NCI-H2029 (cell line): ENCODE measurements around the gene CYP39A1.

Experiments
- DNase-seq: peaks from one replicate; lab custom pipeline; 2025; lab: John Stamatoyannopoulos, UW

Gene CYP39A1

GRCh38 chr6:46590765-46591164, 61.9 kb downstream of the CYP39A1 start:
- DNase-seq, result no peak

DNA sequence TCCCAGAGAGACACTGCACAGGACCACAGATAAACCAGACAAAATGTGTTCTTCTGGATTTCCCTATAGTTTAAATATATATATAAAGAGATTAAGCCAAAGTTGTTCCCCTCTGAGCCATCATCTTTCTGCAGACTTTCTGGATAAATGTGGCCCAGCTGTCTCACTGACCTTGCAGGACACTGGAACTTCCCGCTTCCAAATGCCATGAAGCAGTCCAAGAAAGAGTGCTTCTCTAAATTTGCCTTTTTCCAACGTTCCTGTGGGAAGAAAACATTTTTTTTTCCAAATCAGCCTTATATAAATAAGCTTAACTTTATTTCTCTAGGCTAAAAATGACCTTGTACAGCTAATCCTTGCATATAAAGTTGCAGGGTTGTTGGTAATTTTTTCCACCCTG, 65.7 kb downstream of the CYP39A1 start:
- DNase-seq, result no peak

DNA sequence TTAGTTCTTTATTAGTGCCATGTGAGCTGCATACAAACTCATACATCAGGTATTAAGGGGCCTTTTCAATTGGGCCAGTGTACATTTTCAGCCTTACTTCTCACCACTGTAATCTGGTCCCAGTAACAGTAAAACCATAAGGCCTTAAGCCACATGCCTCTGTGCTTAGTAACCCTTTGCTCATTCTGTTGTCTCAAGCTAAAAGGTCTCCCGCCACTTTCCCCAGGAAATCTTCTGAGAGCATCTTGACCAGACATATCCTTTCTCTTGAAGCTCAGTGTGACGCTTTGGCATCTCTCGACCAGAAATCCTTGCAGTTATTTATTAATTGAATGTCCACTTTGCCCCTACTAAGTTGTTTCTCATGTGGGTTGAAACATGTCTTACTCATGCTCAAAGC, 68.0 kb downstream of the CYP39A1 start:
- no peak for DNase-seq

GRCh38 chr6:46583721-46584120, 68.9 kb downstream of the CYP39A1 start:
- no peak for DNase-seq

GRCh38 chr6:46583081-46583480, 69.5 kb downstream of the CYP39A1 start:
- no peak for DNase-seq

DNA sequence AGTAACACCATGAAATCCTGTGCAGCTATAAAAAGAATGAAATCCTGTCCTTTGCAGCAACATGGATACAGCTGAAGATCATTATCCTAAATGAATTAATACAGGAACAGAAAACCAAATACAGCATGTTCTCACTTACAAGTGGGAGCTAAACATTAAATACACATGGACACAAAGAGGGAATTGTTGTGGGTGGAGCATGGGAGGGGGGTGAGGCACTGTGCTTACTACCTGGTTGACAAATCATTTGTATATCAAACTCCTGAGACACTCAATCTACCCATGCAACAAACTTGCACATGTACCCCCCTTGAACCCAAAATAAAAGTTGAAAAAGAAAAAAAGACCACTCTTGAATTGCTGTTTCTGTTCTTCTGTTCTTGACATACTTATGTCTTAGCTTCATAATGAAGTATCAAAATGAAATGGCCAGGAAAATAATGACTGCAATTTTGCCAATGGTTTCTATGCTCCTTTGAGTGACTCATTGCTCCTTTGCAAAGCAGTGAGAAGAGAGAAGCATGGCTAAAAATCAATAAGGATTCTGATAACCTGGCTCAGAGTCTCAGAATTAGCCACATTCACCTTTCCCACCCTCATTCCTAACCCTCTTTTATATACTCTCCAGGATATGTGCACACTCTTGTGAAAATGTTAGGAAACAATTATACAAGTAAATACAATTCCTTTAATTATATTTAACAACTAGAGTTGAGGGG, 71.0 kb downstream of the CYP39A1 start:
- DNase-seq, result no peak

DNA sequence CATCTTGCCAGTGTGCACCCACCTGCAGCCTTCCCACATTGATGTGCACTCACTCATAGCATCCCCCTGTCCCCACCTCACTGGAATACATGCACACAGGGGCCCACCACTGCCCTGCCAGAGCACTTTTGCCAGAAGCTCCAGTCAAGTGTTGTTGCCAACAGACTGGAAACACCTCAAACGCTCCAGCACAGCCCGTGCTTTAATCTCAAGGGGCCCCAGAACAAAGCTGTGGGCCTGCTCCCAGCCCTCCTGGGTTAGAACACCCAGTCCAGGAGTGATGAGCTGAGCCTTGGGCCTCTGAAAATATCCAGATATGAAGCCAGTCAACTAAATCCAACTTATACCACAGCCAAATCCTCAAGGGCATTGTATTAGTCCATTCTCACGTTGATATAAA, 77.1 kb downstream of the CYP39A1 start:
- DNase-seq, result no peak

- no peak for DNase-seq
Measured at GRCh38 chr6:46573140-46573539, 79.5 kb downstream of the CYP39A1 start.

GRCh38 chr6:46565531-46565930, 87.1 kb downstream of the CYP39A1 start:
- no peak for DNase-seq

DNA sequence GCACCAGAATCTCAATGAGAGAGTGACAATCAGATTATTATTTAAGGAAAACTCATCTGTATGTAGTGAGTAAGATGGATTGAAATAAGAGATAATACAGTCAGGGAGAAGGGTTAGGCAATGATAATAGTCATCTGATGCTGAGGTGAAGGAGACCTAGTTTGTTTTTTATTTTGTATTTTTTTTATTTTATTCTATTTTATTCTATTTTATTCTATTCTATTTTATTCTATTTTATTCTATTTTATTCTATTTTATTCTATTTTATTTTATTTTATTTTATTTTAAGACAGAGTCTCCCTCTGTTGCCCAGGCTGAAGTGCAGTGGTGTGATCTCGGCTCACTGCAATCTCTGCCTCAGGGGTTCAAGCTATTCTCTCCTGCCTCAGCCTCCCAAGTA, 88.7 kb downstream of the CYP39A1 start:
- DNase-seq, result no peak

DNA sequence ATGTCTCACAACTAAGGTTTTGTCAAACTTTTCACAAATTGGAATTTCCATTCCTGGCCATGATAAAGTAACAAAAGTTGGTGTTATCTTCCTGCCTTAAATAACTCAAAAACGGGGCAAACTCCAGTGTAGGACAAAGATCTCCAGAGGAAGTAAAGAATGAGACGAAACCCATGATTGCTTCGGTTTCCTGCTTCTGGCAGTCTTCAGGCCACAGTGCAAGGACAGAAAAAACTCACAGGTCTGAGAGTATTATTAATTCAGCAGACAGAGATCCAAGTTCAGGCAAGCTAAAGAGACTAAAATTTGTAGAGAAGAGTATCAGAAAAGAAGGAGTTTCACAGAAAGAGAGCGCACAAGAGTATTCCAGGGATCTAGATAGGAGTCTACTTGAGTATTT, 96.6 kb downstream of the CYP39A1 start:
- DNase-seq, result no peak

GRCh38 chr6:46555129-46555528, 97.5 kb downstream of the CYP39A1 start:
- no peak for DNase-seq

- DNase-seq, result no peak
Measured at GRCh38 chr6:46549155-46549554, 103.5 kb downstream of the CYP39A1 start.

DNA sequence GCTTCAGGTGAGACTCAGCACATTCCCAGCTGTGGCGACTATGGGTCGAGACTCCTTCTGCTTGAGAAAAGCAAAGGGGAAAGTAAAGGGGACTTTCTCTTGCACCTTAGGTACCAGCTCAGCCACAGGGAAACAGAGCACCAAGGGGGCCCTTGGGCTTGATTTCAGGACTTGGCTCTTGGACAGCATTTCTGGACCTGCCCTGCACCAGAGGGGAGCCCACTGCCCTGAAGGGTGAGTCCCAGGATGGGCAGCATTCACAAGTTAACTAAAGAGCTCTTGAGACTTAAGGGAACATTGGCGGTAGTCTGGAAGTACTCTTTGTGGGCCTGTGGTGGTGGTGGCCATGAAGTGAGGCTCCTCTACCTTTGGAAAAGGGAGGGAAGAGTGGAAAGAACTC, 111.1 kb downstream of the CYP39A1 start:
- DNase-seq, result no peak

DNA sequence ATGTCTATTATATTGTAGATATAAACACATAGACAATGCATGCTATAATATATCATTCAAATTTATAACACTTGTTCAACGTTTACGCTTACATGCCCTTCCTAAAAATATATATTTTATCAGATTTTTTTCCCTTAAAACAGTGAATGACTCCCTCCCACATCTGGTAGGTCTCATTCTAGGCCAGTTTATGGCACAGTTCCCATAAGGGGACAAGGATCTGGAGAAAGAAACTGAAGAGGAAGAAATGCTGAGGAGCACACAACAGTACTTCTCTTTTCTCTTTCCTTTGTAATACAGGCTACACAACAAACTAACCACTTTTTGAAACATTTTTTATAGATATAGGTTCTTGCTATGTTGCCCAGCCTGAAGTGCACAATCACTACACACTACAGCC, 112.8 kb downstream of the CYP39A1 start:
- no peak for DNase-seq

- no peak for DNase-seq
Measured at GRCh38 chr6:46538800-46539480, 113.7 kb downstream of the CYP39A1 start.

DNA sequence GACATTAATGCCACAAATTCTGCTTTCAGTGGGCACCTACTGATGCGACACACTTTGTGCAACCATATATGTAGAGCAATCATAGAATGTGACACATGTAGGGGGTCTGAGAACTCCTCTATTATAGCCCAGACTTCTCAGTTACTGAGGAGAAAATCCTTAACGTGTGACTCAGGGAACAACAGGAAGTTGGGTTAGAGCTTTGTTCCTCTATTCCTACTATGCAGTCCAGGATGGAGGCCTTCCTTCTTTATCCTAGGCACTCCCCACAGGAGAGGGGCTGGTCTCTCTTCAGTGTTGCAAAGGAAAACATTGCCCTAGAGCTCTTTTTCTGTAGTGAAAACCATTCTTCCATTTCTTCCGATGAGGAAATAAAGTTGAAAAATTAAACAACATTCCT, 121.7 kb downstream of the CYP39A1 start:
- DNase-seq, result no peak

DNA sequence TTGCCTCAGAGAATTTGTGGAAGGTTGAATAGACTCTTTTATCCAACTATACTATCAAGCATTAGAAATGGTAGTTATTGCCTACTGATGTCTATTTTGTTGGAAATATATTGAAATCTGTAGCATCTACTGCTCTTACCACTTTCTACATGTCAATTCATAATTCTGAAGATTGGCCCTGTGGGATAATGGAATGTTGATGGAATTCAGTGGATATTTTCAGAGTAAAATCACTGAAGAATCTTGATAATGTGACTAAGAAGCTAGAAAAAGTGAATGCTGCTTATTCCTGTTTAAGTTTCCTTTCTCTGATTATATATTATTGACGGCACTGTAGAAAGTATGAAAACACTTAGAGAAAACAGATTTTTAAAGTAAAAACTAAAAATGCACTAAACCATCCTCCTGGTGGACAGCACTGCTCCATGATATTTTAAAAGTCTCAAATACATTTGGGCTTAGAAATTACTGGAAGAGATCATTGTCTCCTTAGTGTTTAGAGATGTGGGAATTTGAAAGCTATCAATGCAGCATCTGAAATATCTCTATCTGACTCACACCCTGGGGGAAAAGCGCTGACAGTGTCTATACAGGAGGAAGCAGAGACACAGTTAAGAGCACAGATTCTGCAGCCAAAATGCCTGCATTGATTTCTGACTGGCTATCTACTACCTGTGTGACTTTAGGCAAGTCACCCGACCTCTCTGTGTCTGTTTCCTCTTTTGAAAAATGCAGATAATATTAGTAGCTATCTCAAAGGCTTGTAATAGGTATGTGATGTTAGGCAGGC, 123.5 kb downstream of the CYP39A1 start:
- DNase-seq, result no peak

DNA sequence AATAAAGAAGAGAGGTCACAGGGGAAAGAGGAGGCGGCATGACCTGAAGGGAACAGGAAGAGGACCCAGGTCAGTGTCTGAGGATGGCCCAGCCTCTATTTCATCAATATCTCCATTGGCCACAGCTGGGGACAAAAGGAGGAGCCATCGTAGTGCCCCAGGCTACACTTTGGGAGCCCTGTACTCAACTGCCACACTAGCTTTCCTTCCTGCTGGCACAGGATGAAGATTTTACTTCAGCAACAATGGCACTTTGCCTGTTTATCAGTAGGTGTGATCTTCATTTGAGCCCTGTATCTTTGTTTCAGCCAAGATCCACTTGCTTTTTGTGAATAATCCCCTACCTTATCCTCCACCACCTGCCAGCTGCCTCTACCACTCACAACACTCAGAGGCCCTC, 126.0 kb downstream of the CYP39A1 start:
- no peak for DNase-seq

DNA sequence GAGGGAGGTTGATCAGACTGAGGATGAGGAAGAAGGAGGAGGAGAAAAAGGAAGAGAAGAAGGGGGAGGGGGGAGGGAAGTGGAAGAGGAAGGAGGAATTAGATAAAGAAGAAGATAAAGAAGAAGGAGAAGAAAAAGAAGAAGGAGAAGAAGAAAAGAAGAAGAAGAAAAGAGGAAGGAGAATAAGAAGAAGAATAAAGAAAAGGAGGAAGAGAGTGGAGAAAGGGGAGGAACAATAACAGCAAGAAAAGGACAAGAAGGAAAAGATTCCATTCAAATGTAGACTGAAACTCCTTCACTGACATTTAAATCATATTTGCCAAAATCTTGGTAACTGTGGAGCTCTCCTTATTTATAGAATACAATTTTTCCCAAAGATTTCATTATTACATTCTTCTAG, 127.0 kb downstream of the CYP39A1 start:
- no peak for DNase-seq

GRCh38 chr6:46521464-46521971, 131.1 kb downstream of the CYP39A1 start:
- DNase-seq, result no peak

DNA sequence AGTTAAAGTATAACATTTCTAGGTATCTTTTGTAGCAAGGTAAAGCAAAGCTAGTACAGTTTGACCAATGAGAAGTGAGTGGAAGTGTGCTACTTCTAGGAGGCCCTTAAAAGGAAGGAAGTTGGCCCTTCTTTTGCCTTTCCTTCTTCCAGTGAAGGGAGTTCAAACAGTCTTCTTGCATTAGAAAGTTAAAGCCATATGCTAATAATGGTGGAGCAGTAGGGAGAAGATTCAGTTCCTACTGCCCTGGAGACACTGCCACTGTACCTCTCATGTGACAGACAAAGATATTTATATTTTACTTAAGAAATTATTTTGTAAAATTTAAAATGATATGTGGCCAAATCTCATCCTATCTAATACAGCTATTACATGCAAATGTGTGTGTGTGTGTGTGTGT, 135.4 kb downstream of the CYP39A1 start:
- no peak for DNase-seq

GRCh38 chr6:46513533-46513932, 139.1 kb downstream of the CYP39A1 start:
- no peak for DNase-seq
